ENCODE results near the gene PGS1.

The PGS1 gene

GRCh38 chr17:78387977-78388941 is 9.8 kb downstream of the PGS1 start:
- no peak for DNase-seq (ENCODE audit: low read depth in 2 of 2)

- no peak for DNase-seq (ENCODE audit: low read depth in 2 of 2)
Observed at GRCh38 chr17:78390241-78391050, 12.0 kb downstream of the PGS1 start.

GRCh38 chr17:78391051-78391431 is 12.6 kb downstream of the PGS1 start:
- no peak for DNase-seq (ENCODE audit: low read depth in 2 of 2)

GRCh38 chr17:78391843-78392242 is 13.4 kb downstream of the PGS1 start:
- DNase-seq (ENCODE audit: low read depth in 2 of 2) = no peak

- no peak for DNase-seq (ENCODE audit: low read depth in 2 of 2)
Observed at GRCh38 chr17:78392295-78392694, 13.8 kb downstream of the PGS1 start.

- DNase-seq (ENCODE audit: low read depth in 2 of 2) = no peak
Observed at GRCh38 chr17:78393575-78393974, 15.1 kb downstream of the PGS1 start.

- DNase-seq (ENCODE audit: low read depth in 2 of 2) = no peak
Observed at GRCh38 chr17:78394209-78394608, 15.8 kb downstream of the PGS1 start.

- DNase-seq (ENCODE audit: low read depth in 2 of 2) = no peak
Observed at GRCh38 chr17:78395155-78395554, 16.7 kb downstream of the PGS1 start.

GRCh38 chr17:78396441-78397337 is 18.2 kb downstream of the PGS1 start:
- DNase-seq (ENCODE audit: low read depth in 2 of 2) = no peak

GRCh38 chr17:78397681-78398101 is 19.2 kb downstream of the PGS1 start:
- DNase-seq (ENCODE audit: low read depth in 2 of 2) = no peak

- no peak for DNase-seq (ENCODE audit: low read depth in 2 of 2)
Observed at GRCh38 chr17:78398390-78398789, 19.9 kb downstream of the PGS1 start.

- DNase-seq (ENCODE audit: low read depth in 2 of 2) = no peak
Observed at GRCh38 chr17:78399028-78399692, 20.7 kb downstream of the PGS1 start.

GRCh38 chr17:78399693-78400144 is 21.3 kb downstream of the PGS1 start:
- no peak for DNase-seq (ENCODE audit: low read depth in 2 of 2)

GRCh38 chr17:78400581-78401240 is 22.3 kb downstream of the PGS1 start:
- DNase-seq (ENCODE audit: low read depth in 2 of 2) = no peak

- DNase-seq (ENCODE audit: low read depth in 2 of 2) = no peak
Observed at GRCh38 chr17:78401246-78401645, 22.8 kb downstream of the PGS1 start.

GRCh38 chr17:78401891-78402290 is 23.4 kb downstream of the PGS1 start:
- DNase-seq (ENCODE audit: low read depth in 2 of 2) = no peak

GRCh38 chr17:78403822-78404221 is 25.4 kb downstream of the PGS1 start:
- no peak for DNase-seq (ENCODE audit: low read depth in 2 of 2)

GRCh38 chr17:78406396-78406795 is 27.9 kb downstream of the PGS1 start:
- no peak for DNase-seq (ENCODE audit: low read depth in 2 of 2)

GRCh38 chr17:78406920-78407319 is 28.5 kb downstream of the PGS1 start:
- DNase-seq (ENCODE audit: low read depth in 2 of 2) = no peak

GRCh38 chr17:78407387-78408000 is 29.0 kb downstream of the PGS1 start:
- DNase-seq (ENCODE audit: low read depth in 2 of 2) = no peak
